Measurements from ENCODE around the gene SNX2.
A peak's percentile ranks its signal among the peaks of the same experiment; 100 is the strongest.
"Not testable (repeated sequence)": the region's sequence is repeated elsewhere in the genome, so short reads cannot be mapped to it uniquely, and the experiment has no call there.

Gene SNX2

DNA sequence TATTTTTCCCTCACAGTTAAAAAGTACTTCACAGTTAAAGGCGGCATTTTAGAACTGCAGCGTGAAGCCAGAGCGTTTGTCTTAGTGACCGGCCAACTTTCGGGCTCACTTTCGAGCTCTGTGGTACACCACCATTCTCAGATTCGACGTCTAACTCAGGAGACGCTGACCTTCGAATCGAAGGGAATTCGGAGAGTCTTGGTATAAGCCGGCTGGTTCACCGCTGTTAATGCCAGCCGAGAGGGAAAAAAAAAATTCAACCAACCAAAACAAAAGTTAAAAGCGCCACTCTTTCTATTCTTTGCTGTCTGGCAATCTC lies 70.0 kb downstream of the SNX2 start:
- no peak for DNase-seq

DNA sequence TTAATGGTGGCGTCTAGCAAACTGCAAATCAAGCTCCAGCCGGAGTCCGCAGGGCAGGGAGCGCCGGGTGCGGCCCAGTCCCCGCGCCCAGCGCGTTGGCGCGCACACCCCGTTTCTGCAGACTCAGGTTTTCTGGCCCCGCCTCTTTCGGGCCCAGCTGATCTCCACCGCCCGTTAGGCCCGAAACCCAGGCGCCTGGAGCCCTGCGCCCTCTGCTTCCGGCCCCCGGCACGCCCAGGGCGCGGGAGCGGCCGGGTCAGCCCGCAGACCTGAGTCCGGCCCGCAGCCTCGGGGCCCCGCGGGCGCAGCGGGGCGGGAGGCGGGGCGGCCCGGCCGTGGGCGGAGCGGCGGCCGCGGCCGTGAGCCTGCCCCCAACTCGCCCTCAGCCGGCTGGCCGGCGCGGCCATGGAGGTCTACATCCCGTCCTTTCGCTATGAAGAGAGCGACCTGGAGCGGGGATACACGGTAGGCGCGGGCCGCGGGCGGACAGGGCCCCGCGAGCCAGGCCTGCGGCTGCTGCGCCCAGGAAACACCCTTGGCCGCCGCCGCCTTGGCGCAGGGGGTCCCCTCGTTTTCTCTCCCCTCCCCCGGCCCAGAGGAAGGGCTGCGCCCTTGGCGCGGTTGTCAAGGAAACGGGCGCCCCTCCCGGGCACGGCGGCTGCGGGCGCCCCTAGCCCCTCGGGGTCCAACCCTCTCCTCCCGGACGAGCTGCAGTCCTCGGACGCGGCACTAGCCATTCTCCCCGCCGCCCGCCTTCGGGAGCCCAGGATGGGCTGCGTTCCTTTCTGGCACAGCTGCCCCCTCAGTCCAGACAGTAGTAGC lies 70.6 kb downstream of the SNX2 start, which contains the start of gene SNX24:
SNX24 (plus strand) TSS at position 385 of the 822 bp plus-strand sequence; CDS start at position 406, 21 bp downstream.
- peak; percentile 72 for DNase-seq

DNA sequence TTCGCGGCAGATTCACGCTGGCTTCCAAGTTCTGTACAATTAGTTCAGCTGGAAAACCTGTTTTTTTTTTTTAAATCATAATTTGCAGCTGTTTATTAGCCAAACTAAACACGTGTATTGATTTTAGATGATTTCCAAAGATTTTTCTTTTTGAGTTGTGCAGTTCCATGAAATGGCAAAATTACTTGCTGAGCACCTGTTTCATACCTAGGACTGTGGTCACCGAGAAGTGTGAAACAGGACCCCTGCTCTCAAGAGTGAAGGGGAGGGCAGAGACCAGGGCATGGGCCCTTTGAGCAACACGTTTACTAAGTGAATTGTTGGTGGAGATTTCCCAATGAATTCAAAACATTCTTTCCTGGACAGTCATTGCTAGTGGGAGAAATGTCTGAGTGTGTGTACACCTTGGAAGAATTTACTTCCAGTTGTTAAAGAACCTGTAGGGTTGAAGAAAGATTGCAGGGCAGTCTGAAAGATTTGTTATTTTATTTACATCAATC lies 71.2 kb downstream of the SNX2 start:
- DNase-seq = peak; percentile 63

DNA sequence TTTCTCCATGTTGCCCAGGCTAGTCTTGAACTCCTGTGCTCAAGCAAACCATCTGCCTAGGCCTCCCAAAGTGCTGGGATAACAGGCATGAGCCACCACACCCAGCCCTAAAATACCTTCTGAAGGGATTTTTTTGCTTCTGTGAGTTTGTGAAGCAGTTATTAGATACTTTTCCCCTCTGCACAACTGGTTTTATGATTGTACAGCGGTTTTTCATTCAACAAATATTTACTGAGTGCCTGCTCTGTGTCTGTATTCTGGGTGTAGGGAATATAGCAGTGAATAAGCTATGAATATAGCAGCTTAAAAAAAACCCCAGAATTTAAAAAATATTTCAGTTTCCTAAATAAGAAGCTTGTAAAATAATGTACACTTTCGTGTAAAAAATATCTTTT lies 72.8 kb downstream of the SNX2 start:
- DNase-seq = no peak

DNA sequence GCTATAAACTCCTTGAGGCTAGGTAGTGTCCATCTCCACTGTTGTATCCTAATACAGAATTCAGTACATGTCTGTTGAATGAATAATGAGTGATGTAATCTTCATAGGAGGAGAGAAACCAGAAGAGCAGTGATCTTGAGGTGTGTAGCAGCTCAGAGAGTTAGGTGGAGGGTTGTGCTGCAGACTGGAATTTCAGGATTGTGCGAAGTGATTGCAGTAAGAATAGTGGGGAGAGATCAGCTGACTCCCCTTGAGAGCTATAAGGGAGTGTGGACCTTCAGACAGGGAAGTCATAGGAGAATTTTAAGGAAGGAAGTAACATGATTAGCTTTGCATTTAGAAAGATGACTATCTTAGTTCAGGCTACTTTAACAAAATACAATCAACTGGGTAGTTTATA lies 74.9 kb downstream of the SNX2 start:
- peak; percentile 42 for DNase-seq

DNA sequence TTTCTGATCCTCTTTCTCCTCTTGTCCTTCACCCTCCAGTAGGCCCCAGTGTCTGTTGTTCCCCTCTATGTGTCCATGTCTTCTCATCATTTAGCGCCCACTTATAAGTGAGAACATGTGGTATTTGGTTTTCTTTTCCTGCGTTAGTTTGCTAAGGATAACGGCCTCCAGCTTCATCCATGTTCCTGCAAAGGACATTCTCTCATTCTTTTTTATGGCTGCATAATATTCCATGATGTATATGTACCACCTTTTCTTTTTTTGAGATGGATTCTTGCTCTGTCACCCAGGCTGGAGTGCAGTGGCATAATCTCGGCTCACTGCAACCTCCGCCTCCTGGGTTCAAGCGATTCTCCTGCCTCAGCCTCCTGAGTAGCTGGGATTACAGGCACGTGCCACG lies 82.7 kb downstream of the SNX2 start:
- not testable (repeated sequence) for DNase-seq

DNA sequence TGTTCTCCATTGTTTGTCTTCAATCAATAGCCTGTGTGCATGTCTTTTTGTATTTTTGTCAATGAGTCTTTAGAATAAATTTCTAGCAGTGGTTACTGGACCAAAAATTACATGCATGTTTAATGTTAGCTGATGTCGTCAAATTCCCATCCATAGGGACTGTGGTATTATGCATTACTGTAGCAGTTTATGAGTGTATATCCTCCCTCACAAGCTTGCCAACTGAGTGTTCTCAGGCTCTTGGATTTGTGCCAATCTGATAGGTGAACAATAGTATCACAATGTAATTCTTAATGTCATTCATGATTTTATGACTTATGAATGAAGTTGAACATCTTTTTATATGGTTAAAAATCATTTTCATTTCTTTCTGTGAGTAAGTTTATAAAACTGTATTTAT lies 83.6 kb downstream of the SNX2 start:
- DNase-seq = peak; percentile 30

DNA sequence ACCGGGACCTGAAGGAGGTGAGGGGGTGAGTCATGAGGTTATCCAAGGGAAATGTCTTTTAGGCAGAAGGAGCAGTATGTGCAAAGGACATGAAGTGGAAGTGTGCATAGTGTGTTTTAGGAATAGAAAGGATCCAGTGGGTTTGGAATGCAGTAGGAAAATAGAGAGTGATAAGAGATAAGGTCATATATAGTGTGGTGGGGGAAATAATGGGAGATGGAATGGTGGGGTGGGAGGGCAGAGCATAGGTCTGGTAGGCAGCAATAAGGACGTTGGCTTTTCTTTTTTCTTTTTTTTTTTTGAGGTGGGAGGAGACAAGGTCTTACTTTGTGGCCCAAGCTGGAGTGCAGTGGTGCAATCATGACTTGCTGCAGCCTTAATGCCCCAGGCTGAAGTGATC lies 88.4 kb downstream of the SNX2 start:
- no peak for DNase-seq

DNA sequence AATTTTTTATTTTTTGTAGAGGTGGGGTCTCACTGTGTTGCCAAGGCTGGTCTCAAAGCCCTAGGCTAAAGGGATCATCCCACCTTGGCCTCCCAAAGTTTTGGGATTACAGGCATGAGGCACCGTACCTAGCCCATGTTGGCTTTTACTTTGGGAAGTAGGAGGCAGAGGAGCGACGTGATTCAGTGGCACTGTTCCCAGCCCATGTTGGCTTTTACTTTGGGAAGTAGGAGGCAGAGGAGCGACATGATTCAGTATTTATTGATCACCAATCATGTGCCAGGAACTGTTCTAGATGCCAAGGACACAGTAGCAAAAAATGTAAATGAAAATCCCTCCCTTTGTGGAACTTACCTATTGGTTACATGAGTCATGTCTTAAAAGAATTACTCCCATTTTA lies 88.8 kb downstream of the SNX2 start:
- no peak for DNase-seq

DNA sequence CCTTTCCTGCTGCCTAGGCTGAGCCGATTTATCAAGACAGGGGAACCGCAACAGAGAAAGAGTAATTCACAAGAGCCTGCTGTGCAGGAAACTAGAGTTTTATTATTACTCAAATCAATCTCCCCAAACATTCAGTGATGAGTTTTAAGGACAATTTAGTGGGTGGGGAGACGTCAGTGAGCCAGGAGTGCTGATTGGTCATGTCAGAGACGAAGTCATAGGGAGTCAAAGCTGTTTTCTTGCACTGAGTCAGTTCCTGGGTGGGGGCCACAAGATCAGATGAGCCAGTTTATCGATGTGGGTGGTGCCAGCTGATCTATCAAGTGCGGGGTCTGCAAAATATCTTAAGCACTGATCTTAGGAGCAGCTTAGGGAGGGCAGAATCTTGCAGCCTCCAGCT lies 89.5 kb downstream of the SNX2 start:
- DNase-seq = no peak

DNA sequence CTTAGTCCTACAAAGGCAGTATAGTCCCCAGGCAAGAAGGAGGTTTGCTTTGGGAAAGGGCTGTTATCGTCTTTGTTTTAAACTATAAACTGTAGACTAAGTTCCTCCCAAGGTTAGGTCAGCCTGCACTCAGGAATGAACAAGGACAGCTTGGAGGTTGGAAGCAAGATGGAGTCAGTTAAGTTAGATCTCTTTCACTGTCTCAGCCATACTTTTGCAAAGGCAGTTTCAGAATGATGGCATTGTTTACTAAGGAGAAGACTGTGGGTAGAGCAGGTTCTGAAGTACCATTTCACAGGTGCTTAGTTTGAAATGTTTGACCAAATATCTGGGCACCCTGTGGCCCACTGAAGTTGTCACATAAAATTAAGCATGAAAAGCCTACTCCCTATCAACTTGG lies 90.0 kb downstream of the SNX2 start:
- no peak for DNase-seq

DNA sequence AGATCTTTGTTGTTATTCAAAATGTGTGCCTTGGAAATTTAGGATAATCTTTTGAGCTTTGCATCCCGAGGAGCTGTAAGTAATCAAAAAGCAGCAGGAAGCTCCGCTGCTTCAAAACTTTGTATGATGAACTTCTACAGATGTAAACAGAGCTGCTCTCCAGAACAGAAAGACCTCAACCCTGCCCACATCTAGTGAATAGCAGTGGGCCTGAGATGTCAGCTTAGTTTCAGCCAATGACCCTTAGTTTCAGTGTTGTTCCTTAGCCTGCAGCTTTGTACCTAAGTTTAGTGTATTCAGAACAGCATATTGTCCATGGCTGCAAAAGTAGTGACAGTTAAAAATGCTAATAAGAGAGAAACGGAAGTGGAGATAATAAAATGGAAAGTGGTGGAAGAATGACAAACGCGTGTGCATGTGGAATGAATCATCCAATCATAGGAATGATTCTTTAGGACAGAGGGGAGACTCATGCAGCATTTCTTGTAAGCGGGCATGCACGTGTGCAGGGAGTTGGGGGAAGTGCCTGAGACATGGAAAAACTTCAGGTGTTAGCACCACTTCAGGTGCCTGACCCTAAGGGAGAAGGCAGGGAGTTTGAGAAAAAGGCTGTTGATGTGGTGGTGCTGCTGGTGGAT lies 95.5 kb downstream of the SNX2 start:
- DNase-seq = peak; percentile 67

DNA sequence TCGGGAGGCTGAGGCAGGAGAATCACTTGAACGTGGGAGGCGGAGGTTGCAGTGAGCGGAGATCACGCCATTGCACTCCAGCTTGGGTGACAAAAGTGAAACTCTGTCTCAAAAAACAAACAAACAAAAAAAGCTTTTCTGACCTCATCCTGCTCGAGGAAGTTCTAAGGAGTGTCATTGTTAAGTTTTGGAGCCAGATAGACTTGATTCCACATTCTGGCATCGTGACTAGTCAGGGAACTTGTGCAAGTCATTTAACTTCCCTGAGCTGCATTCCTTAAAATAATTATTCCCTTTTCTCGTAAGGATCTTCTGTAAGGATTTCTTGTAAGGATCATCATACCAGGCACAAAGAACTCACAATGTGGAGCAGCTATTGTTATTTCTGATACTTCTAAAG lies 96.8 kb downstream of the SNX2 start:
- DNase-seq = peak; percentile 36

DNA sequence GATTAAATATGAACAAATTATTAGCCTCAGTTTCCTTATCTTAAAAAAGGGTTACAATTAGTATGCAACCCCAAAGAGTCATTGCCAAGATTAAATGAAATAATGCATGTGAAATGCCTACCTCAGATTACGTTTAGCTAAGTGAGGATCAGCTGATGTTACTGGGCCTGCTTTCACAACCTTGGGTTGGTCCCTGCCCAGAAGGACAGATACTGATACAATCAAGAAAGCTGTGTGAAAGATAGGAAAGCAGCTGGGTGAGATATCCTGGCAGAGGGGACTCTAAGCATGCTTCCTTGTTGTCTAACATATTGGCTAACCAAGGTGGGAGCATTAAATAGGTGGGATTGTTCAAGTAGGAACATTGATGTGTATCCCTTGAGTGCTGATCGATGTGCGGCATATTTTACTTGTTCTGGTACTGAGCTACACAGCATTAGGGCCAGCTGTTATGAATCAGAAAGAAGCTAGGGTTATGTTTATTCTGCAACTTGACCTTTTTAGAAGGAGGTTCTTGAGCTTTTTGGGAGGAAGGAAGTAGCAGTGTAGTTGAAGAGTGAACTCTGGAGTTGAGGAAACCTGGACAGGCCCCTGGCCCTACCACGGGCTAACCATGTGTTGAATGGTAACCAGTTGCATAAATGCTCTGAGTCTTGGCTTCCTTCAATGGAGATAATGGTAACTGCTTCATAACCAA lies 99.4 kb downstream of the SNX2 start:
- DNase-seq = no peak

DNA sequence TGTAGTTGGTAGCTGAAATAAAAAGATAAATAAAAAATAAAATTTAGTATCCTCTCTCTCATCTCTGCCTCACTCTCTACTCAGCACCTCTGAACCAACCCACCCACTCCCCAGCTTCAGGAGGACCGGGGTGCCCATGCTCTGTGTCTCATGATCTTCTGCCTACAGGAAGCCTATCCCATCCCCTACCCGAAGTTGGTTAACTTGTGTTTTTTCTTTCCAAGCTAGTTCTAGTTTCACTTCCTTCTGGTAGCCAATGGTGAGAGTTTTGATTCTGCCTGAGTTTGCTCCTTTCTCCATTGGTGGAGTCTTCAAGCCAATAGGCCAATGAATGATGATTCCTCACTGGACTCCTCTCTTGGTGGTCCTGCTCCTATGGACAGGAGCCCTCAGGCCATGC lies 102.6 kb downstream of the SNX2 start:
- no peak for DNase-seq

DNA sequence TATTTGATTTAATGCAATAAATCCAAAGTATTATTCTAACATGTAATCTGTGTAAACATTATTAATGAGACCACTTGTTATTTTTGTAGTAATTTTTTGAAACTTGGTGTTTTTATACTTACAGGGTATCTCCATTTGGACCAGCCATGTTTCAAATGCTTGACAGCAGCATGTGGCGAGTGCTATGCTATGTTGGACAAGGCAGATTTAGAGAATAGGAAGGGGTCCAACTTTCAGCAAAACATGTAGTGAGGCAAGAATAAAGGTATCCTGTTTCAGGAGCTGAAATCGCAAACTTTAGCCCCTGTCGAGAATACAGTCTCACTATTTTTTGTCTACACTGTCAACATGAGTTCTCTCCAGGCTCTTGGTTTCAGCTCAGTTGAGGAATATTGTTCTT lies 104.2 kb downstream of the SNX2 start:
- DNase-seq = no peak

All from fibroblast of skin of scalp (primary cell).